Stimulated activated CD8-positive, alpha-beta memory T cell treated with anti-CD3 and anti-CD28 coated beads, Interleukin-12 subunit alpha, Interleukin-12 subunit beta, amount 100 ng/mL, for 4 hours (primary cell): ENCODE measurements around the gene MED13L.

ENCODE experiments used
- DNase-seq: peaks from one replicate; pipeline ENCODE4 v3.0.0-alpha.2; 2020; ENCODE audit warnings: low read depth

Gene MED13L

DNA sequence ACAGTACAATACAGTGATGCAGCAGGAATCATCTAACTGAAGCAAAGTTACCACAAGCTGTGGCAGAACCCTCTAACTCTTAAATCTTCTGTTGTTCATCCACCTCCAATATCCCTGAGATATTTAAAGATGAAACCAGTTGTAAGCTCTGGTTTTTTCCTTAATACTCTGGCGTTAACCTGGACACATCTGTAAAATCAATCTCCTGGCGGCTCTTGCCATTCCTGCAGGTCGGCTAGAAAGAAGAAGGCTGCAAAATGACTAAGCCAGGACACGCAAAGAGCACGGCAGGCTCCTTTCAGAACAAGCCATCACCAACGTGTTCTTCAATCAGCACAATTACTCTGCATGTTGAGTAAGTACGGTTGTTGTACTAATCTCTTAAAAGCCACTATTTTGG lies 309.3 kb downstream of the MED13L start:
- DNase-seq, result no peak

DNA sequence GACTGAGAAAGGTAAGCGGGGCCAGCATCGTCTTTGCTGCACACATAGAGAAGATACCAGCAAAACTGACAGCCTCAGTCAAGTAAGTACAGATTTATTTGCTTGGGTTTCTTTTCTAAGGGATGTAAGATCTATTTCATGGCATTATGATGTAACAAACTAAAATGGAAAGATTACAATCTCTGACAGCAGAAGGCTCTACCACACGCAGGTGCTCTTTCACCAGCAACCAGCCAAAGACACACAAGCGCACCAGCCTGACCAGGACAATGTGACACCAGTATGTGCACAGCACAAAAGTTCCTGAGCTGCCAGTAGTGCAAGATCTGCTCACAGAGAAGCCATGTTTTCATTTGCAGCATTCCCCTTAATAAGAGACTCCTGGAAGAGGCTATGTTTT lies 311.1 kb downstream of the MED13L start:
- DNase-seq, result no peak

DNA sequence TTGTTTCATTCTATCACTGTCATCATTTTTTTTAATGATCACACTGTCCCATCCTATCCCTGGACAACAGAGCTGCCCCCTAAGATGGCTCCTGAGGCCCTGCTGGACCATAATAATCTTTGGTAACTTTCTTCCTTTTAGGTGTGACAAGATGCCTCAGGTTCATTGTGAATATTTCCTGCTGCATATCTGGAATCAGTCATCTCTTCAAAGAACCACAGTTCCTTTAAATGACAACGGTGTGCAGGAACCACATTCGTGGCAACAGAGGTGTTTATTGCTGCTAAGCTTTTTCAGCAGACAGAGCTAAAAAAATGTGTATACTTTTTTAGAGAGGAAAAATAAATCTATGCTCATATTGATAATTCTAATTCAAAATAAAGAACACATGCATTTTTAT lies 312.9 kb downstream of the MED13L start:
- no peak for DNase-seq

DNA sequence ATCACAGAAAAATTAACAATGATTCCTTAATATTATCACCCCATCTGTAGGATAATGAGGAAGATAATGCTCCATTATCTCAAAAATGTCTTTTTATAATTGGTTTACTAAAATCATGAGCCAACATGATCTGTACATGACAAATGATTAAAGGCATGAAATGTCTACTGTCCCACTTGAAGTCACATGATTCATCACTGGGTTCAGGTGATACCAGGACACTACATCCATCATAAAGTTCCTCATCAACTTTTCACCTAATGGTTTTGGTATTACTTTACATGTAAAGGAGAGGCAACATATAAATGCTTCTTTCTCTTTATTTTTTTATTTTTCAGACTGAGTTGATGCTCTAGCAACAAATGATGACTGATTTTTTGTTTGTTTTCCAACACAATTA lies 313.3 kb downstream of the MED13L start:
- DNase-seq, result no peak

DNA sequence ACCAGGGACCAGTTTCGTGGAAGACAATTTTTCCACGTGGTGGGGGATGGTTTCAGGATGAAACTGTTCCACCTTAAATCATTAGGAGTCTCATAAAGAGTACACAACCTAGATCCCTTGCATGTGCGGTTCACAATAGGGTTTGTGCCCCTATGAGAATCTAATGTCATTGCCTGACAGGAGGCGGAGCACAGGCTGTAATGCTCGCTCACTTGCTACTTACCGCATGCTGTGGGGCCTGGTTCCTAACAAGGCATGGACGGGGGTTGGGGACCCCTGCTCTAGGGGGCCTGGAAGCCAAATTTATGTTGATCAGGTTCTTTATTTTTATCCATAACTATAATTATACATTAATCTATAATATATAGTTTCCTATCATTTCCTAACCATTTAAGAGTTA lies 315.3 kb downstream of the MED13L start:
- DNase-seq, result no peak

DNA sequence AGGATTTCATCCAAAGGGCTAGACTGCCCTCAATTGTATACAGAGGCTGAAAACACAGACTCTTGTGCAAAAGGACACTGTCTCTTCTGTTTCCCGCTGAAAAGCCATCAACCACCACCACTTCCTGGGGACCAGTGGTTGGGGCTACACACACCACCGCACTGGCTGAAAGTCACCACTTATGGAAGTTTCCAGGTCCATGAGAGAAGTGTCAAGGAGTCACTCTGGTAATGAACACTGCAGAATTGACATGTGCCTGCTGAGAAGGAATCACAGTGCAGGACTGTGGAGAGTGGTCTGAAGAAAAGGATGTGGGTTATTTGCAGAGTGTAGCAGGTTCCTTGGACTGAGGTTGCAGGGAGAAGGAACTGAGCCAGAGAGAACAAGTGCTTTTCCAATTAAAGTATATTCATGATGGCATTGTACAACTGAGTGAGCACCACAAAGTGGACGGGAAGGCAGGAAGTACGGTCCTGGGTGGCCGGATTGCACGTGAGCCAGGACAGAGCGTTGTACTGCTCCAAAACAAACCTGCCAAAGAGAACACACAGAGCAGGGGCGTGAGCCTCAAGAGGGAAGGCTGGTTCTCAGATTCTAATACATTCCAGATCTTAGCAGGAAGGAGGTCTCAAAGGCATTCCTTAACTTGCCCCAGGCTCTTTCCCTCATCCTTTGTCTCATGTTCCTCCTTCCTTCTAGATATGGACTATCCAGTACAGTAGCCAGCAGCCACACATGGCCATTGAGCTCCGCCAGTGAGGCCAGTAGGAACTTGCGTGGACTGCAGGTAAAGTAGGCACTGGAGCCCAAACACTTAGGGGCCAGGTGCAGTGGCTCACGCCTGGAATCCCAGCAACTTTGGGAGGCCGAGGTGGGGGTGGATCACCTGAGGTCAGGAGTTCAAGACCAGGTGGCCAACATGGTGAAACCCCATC lies 316.4 kb downstream of the MED13L start:
- DNase-seq, result no peak

DNA sequence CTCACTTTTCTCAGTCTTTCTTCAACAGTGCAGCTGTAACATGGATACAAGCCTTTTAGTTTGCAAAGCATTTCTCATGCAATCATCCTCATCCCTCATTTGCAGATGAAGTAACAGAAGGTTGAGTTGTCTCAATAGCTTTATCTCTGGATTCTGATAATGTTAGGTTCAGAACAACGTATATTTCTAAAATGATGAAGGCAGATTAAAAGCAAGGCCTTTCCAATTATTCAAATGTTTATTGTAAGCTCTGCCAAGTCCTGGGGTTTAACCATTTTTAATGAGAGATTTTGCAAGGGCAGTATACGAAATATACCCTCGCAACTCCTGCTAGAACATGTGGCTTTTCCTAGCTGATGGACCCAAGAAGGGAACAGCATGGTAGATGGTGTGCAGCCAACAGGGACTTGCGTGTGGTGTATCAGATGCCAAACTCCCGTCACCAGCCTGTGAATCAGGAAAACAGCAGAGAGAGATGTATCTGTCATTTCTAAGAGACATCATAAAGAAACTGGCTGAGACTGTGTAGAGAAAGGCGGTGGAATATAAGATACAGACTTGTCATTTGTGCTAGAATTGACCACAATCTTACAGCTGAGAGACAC lies 319.7 kb downstream of the MED13L start:
- DNase-seq, result no peak

DNA sequence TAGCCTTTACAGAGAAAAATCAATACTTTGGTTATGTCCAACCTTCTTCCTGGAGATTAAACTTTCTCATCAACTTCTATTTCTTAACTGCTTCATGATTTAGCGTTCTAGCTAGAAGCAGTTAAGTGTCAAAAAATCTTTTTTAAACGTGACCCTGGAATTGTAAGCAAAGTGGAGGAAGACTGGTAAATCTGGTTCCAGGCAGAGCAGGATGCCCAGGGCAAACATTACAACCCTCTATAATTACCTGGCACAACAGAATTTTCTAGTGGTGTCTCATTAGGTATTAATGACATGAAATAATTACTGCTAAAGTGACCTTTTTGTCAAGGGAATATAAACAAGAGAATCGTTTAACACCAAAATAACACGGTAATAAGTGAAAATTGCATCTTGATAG lies 320.8 kb downstream of the MED13L start:
- DNase-seq, result no peak

DNA sequence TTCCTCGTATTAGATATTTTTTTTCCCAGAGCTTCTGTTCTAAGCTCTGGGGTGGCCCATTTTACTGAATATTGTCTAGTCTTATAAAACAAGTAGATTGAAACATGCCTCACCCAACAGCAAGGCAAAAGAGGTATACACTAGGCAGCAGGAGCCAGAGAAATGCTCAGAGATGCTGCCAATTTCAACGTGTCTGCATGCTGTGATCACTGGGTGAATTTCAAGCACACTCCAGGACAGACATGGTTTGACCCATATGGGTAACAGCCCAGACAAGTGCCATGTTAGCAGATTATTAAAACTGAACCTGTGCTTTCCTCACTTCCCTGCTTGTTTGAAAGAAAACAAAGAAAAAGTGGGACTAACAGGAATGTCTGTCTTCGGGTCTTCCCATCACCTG lies 321.3 kb downstream of the MED13L start:
- no peak for DNase-seq

DNA sequence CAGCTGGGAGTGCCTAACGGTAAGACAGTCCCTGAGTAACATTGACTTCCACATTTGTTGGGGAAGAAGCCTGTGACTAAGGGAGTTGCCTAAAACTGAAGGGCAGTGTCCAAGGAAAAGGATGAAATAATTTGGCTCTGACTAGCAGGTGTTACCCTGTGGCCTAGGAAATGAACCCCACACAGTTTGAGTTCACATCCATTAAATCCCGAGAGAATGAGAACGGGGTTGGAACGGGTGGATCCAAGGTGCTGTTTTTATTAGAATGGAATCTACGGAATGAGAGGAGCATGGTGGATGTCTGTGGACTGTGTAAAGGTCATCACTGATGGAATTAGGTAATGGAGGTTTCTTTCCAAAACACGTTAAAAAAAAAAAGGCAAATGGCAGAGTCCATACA lies 324.0 kb downstream of the MED13L start:
- no peak for DNase-seq

DNA sequence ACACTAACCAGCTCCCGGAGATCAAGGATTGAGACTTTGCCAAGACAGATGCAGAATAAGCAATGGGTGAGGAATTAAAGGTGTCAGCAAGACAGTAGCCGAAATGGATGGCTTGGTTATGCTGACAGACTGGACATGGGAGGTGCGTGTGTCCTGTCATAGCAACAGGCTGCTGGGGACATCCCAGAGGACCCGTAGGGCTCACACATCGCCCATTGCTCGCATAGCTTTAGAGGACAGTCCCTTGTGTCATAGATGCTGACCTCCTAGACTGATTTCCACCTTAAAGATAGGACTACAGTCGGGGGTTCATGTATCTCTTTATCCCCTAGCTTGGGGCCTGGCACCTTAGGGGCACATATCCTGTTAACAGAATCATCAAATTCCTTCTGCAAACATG lies 324.5 kb downstream of the MED13L start:
- no peak for DNase-seq

DNA sequence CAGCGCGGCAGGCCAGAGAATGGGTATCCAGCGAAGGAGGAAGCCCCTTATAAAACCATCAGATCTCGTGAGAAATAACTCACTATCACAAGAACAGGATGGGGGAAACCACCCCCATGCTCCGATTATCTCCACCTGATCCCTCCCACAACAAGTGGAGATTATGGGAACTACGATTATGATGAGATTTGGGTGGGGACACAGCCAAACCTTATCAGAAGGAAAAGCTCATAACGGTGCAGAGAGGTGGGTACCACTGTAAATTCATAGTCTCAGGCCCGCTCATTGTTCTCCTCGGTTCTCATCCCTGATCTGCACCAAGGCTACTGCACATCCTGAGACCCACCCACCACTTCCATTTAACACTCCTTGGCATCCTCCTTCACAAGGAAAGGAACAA lies 326.5 kb downstream of the MED13L start:
- DNase-seq, result no peak

DNA sequence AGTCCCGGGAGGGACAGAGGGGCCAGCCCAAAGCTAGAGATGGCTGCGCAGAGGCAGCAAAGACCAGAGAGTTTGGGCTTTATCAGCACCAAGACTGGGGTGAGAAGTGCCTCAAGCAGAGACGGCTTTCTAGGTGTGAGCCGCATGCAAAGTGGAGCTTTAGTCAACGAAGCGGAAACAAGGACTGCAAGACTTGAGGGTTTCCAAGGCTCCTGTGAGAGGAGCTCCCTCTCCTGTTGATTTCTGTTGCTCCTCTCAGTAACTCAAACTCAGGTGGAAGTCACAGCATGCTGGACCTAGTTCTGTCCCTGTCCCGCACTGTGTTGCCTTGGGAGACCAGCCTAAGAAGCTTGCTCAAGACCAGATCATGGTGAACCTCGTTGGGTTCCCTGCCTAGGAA lies 327.8 kb downstream of the MED13L start:
- no peak for DNase-seq

DNA sequence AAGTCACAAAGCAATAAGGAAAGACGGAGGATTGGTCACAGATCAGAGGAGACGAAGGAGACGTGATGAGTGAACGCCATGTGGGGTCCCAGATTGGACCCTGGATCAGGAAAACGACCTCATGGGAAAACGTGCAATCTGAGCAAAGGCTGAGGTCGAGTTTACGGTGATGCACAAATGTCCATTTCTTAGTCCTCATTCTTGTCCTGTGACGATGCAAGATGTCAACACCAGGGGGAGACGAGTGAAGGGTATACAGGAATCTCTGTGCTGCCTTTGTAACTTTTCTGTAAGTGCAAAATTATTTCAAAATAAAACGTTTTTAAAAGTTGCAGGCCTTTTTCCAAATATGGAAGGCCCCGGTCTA lies 329.8 kb downstream of the MED13L start:
- no peak for DNase-seq

DNA sequence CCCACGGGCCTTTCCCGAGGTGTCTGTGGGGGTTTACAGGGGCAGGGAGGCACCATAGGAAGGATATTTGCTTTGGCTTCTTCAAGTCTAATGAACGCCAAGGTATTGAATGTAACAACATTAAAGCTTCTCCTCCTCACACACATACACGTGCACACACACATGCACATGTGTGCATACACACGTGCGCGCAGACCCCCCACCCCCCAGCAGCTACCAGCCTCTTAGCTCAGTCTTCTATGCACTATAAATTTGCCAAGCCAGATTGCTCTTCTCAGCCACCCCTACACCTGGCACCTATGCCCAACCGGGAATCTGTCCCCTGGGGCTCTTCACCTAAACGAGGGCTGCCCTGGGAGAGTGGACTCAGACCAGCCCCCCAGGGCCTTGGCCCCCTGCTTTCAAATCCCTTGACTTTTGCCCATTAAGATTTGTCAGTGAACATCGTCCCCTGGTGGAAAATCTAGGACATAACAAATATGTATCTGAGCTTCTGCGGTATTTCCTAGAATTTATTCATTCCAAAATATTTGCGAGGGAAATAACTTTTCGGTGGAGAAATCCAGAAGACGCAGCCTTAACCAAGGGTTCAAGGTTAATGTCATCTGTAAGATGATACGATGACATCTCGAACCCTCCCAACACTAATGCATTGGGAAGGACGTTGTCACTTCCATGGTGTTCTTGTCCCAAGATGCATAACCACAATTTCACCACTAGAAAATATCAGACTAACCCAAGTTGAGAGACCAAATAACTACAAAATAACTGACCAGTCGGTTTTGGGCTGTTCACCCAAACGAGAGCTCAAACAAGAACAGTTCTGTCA lies 330.4 kb downstream of the MED13L start:
- no peak for DNase-seq

DNA sequence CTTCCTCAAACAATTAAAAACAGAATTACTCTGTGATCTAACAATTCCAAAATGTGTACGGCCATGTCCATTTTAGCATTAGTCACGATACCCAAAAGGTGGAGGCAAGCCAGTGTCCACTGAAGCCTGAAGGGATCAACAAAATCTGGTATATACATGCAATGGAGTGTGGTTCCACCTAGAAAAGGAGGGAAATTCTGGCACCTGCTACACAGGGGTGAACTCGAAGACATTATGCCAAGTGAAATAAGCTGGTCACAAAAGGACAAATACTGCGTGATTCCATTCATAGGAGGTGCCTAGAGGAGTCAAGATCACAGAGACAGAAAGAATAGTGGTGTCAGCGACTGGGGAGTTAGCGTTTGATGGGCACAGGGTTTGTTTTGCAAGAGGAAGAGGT lies 331.4 kb downstream of the MED13L start:
- DNase-seq, result no peak

DNA sequence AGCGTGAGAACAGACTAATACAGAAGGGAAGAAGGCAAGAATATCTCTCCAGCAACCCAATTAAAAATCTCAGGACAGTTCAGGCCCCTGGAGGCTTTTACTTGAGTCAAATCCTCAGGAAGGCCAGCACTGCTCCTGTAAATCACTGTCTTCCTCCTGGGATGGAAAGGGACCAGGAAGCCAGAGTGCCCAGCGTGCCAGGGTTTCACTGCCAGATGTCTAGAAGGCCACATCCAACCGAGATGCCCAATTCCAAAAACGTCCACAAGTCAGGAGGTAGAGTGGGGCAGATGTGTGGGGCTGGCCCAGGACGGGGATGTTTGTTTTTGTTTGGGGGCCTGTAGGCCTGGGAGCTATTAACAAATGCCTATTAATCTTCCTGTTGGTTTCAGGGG lies 332.0 kb downstream of the MED13L start:
- no peak for DNase-seq

DNA sequence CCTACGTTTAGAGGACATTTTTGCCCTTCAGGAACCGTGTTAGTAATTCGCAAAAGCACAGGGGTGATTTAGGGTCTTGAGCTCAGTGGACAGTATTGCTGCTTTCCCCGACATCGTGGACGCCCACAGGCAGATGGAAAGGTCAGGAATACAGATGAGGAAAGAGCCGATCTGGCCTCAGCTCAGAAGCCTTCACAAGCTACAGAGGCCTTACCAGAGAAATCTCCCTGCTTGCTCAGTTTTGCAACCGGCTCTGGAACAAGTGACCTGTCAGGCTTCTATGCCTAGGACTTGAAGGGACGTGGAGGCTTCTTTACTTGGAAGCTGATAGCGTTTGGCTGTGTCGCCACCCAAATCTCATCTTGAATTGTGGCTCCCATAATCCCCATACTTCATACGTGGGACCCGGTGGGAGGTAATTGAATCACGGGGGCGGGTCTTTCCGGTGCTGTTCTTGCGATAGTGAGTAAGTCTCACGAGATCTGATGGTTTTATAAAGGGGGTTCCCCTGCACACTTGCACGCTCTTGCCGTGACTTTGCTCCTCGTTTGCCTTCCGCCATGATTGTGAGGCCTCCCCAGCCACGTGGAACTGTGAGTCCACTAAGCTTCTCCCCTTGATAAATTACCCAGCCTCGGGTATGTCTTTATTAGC lies 332.5 kb downstream of the MED13L start:
- no peak for DNase-seq

DNA sequence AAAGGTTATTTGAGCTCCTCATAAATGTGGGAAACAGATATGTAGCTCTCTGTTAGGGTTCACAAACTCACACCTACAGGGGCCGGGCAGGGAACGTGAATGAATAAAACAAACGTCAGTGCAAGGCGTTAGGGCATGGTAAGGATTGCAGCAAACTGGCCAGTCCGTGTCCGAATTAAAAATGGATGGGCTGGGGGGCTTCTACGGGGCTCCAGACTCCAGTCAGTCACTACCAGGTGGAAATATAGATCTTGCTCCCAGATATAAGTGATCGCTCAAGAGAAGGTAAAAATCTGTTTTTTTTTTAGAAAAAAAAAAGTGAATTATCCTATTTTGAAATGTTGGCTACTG lies 333.1 kb downstream of the MED13L start:
- no peak for DNase-seq

DNA sequence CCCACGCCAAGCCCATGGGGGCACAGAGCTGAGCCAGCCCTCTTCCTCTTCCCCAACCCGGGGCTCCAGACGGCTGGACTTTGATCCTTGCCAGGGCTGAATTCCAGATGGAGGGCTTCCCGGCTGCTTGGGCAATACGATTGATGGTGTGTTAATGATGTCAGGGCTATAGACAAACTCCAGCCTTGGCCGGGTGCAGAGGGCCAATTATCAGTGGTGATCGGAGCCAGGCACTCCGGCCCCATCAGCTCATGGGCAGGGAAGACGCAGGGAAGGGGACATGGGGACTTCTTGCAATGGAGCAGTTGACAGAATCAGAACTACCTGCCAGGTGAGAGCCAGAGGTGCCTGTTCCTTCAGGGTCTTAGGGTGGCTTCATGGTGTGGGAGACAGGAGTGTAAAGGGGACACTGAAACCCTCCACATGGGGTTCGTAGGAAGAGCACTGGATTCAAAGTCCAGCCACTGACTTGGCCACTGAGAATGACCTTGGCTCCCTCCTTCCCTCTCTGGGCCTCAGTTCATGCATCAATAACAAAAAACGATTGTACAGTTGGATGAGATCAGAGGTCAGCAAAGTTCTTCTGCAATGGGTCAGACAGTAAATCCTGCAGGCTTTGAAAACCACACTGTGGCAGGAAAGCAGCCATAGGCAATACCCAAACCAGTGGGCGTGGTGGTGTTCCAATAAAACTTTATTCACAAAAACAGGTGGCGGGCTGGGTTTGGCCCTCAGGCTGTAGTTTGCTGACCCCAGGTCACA lies 333.7 kb downstream of the MED13L start:
- no peak for DNase-seq

DNA sequence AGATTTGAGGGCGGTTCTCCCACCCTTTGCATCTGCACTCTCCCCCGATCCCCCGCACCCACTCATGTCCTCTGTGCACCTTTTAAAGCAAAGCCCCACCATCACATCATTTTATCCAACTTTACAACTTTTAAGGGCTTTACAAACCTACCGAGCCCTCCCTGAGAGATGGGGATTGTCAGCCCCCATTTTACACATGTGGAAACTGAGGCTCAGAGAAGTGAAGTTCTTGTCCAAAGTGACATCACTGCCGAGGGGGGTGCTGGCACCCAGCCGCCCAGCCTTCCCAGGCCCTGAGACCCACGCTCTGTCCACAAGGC lies 334.2 kb downstream of the MED13L start:
- DNase-seq, result no peak

DNA sequence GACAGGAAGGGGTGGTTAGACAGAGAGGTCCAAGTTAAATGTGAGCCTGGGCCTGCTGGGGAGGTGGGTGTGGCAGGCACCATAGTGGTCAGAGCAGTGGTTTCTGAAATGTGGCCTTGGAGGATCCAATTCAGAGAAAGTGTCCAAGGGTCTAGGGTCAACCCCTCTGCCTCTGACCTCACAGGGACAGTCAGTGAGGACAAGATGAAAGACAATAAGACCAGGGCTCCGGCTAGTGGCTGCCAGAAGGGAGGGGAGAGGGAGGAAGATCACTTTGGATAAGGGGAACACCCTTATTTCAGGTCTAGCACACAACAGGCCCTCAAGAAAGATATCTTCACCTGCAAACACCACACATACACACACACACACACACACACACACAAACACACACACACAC lies 335.1 kb downstream of the MED13L start:
- no peak for DNase-seq
